Hepatocyte (in vitro differentiated cells): ENCODE data around the gene C16orf92.

Experiments
- EZH2 ChIP-seq: fragments of 200-600 bp; sonication (generic); IDR thresholded peaks from 2 replicates; pipeline ENCODE4 v1.6.1; 2016; ENCODE audit warnings: antibody characterized with exemption, mild to moderate bottlenecking, borderline replicate concordance
- TF ChIP-seq, protein P1 (sequence below): fragments of 200-600 bp; sonication (generic); IDR thresholded peaks from 2 replicates; pipeline ENCODE4 v1.5.1; 2016; ENCODE audit warnings: antibody characterized with exemption, mild to moderate bottlenecking; ENCODE audit not compliant: poor library complexity

DNA sequence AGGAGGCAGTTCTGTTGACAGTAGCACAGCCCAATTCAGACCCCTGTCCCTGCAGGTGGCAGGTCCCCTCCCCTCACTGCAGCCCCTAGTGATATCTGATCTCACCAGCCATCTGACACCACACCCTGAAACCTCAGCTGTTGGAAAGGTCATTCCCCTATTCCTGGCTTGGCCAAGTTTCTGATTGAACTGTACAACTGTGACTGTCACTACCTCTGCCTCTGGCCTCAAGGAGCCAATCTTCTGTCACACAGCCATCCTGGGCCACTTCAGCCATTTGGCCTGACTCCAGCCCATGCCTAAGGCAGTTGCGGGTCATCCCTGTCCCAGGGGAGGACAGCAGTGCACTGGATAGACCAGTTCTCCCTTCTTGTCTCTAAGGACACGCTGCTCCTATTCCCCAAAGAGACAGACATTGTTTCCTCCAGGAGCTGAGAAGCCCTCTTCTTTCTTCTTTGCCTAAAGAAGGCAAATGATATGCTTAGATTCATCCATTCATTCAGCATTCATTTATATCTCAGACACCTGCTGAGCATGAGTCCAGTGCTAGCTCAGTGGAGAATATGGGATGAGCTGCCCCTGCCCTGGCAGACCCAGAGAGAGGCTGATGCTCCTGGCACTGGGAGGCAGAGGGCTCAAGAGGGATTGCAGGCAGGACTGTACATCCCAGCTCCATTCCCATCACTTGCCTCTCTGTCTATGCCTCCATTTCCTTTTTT is 38.0 kb downstream of the C16orf92 start:
- TF ChIP-seq, protein P1, sequence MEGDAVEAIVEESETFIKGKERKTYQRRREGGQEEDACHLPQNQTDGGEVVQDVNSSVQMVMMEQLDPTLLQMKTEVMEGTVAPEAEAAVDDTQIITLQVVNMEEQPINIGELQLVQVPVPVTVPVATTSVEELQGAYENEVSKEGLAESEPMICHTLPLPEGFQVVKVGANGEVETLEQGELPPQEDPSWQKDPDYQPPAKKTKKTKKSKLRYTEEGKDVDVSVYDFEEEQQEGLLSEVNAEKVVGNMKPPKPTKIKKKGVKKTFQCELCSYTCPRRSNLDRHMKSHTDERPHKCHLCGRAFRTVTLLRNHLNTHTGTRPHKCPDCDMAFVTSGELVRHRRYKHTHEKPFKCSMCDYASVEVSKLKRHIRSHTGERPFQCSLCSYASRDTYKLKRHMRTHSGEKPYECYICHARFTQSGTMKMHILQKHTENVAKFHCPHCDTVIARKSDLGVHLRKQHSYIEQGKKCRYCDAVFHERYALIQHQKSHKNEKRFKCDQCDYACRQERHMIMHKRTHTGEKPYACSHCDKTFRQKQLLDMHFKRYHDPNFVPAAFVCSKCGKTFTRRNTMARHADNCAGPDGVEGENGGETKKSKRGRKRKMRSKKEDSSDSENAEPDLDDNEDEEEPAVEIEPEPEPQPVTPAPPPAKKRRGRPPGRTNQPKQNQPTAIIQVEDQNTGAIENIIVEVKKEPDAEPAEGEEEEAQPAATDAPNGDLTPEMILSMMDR, result no peak
- no peak for TF ChIP-seq EZH2
